Renal cortex interstitium (tissue), 11 donors: ENCODE measurements around the gene TMEM80. TPM values are rescaled to one million over a fixed set of nuclear protein-coding genes. Genes with fewer than 3 reads are reported as not detected.
A peak's percentile ranks its signal among the peaks of the same experiment; 100 is the strongest.

ENCODE experiments used
- DNase-seq, 11 donors: peaks; one replicate each; pipeline ENCODE4 v3.0.0-alpha.2; 2013; ENCODE audit warnings: low read depth in 9 of 11, low spot score in 4 of 11; ENCODE audit errors: extremely low read depth in 1 of 11
- polyA plus RNA-seq, 3 donors: library from polyadenylated mRNA; unstranded; fragments of 120-200 nt; gene quantifications; one replicate each; pipeline ENCODE4 v1.2.1, GENCODE V29; 2013; ENCODE audit not compliant: insufficient read length in 3 of 3

The TMEM80 gene
- polyA plus RNA-seq, 3 donors = 40.4 to 66.1 (median 43.3) TPM

DNA sequence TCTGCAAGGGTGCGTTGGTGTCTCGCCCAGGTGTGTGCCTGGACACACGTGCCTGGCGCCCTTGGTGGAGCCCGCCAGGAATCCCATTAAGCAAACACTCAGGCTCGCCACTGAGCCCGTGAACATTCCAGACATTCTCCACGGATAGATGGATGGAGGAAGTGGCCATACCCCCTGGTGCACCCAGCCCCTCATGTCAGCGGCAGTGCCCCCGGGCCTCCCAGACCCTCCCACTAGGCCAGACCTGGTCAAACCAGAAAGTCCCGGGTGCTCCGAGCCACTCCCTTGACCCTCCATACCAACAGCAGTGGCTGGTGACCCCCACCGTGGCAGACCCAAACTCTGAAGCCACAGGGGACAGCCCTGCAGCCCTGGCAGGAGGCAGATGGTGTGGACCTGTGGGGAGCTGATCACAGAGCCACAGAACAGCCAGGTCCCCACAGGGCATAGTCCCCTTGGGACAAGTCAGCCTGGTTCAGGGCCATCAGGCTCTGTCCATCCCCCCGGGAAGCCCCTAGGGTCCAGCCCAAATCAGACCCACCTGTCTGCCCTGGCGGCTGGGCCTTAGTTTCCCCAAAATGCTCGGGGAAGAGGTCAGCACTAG, 12.3 kb downstream of the TMEM80 start:
- no peak for DNase-seq

DNA sequence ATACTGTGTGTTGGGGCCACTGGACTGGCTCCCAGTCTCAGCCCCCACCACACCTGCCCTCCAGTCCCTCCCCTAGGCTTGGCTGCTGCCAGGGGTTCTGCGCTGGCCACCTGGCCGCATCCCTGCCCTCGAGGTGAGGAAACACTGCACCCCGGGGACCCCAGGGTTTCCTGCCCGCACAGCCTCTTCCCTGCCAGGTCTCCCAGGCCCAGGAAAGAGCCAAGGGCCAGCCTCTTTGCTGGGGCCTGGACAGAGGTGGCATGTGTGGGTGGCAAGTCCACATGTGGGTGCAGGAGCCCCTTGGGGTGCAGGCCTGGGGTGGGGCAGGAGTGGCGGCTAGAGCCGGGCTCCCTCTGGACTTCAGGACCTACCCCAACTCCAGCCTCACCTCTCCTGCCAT, 12.9 kb downstream of the TMEM80 start:
- no peak for DNase-seq

DNA sequence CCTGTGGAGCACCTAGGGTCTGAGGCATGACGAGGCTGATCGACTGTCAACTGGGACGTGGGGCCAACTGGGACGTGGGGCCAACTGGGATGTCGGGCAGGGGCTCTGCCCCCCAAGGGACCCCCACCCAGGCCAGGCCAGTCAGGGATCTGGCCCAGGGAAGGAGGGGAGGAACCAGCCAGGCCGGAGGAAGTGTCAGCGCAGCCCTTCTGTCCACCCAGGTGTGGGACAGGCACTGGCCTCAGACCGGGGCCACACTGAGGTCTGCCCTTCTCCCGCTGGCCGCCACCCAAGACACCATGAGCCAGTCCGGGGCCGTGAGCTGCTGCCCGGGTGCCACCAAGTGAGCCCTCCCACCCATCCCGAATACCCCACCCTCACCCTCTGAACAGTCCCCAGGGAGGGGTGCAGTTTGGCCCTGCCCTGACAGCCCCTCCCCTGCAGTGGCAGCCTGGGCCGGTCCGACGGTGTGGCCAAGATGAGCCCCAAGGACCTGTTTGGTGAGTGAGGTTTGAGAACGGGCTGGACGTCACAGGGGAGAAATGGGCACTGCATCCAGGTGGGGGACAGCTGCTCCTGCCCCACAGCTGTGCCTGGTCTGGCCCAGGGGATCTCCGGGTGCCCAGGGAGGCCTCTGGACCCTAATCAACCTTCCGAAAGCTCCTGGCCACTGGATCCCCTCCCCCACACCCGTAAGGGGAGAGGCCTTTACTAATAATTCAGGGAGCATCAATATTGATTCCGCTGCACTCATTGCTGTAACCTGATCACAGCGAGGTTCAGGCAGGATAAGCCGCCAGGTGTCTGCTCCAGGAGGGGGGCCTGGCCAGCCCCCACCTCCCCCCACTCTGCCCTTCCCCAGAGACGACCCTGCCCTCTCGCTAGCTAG, 13.7 kb downstream of the TMEM80 start:
- DNase-seq = no peak

DNA sequence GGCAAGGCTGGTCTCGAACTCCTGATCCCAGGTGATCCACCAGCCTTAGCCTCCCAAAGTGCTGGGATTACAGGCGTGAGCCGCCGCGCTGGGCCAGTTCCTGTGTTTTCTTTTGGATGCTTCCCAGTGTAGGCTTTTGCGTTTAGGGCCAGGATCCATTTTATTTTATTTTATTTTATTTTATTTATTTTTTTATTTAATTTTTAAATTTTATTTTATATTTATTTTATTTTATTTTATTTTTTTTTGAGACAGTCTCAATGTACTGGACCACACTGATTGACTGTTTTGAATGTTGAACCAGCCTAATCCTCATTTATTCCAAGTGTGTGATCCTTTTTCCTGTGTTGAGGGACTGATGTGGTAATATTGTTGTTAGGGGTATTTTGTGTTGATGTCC, 18.8 kb downstream of the TMEM80 start:
- no peak for DNase-seq

DNA sequence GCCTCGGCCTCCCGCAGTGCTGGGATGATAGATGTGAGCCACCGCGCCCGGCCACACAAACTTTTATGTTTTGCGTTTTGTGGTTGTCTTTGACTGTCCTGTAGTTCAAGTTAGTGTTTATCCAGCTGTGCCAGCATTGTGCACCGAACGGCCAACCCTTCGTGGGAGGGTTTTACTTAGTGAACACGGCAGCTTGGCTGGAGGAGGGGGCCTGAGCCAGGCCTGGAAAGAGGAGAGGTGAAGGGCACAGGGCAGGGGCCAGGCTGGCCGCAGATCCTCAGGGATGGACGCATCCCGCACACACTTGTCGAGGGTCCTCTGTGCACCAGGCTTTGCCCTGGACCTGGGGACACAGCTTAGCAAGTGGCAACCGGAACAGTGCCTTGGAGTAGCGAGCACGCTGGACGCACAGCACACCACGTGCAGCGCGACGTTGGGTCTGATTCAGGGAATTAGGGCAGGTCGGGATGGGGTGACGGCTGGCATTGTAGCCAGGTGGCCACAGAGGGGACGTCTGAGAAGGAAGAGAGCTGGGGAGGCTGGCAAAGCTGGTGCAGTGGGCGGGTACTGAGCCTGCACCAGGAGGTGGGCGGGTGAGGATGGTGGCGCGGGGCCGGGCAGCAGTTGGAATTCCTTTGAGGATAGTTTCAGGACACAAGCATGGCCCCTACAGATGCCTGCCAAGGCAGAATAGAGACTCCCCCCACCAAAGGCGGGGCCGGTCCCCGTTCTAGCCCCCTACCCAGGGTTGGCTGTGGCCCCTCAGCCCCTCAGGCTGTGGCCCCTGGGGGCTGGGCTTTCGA, 23.8 kb downstream of the TMEM80 start:
- no peak for DNase-seq

DNA sequence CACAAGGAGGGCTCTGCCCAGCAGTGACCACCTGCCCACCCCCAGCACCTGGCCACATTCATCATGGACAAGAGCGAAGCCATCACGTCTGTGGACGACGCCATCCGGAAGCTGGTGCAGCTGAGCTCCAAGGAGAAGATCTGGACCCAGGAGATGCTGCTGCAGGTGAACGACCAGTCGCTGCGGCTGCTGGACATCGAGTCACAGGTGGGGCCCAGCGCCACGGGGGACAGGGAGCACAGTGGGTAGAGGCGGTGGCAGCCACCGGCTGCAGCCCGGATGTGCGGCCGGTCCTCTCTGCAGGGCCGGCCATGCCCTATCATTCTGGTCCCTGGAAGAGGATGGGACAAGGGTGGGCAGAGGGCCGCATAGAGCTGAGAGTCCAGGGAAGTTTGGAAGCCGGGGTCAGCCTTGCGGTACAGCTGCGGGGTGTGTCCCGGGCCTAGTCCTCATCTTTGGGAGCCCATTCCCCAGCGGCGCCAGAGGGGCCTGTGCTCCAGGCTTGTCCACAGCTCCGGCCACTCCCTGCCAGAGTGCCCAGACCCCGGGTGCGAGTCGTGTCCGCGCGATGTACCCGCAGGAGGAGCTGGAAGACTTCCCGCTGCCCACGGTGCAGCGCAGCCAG, 24.5 kb downstream of the TMEM80 start:
- DNase-seq = no peak

DNA sequence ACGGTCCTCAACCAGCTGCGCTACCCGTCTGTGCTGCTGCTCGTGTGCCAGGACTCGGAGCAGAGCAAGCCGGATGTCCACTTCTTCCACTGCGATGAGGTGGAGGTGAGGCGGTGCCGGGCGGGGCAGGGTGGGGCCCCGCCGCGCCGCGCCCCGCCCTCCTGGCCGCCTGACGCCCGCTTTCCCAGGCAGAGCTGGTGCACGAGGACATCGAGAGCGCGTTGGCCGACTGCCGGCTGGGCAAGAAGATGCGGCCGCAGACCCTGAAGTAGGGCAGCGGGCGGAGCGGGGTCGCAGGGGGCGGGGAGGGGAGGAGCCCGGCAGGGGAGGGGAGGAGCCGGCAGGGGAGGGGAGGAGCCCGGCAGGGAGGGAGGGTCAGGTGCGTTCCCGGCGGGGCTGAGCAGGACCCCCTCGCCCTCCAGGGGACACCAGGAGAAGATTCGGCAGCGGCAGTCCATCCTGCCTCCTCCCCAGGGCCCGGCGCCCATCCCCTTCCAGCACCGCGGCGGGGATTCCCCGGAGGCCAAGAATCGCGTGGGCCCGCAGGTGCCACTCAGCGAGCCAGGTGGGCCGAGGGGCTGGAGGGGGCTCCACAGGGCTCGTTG, 25.1 kb downstream of the TMEM80 start:
- no peak for DNase-seq

DNA sequence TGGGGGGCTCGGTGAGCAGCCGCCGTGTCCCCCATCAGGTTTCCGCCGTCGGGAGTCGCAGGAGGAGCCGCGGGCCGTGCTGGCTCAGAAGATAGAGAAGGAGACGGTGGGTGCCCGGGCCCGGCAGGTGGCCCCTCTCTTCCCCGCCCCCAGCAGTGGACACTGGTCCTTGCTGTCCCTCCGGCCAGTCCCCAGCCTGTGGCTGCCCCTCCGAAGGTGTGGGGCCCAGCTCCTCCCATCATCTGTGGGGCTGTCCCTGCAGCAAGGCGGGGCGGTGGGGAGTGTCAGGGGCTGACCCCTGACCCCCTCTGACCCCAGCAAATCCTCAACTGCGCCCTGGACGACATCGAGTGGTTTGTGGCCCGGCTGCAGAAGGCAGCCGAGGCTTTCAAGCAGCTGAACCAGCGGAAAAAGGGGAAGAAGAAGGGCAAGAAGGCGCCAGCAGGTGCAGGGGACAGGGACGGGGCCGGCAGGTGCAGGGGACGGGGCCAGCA, 25.7 kb downstream of the TMEM80 start:
- DNase-seq = no peak

DNA sequence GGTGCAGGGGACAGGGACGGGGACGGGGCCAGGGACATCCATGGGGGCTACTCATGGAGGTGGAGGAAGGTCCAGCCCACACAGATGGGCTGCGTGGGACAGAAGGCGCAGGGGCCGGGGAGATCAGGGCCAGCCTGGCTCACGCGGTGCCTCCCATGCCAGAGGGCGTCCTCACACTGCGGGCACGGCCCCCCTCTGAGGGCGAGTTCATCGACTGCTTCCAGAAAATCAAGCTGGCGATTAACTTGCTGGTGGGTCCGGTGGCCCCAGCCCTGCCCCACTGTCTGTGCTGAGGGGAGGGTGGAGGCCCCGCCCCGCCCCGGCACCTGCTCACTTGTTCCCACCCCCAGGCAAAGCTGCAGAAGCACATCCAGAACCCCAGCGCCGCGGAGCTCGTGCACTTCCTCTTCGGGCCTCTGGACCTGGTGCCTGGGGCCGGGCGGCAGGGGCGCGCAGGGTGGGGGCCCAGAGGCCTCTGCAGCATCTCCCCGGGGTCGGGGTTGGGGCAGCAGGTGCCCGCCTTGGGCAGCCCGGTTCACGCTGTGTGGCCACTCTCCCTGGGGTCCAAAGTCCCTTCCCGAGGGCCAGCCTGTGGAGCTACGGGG, 26.2 kb downstream of the TMEM80 start:
- no peak for DNase-seq

DNA sequence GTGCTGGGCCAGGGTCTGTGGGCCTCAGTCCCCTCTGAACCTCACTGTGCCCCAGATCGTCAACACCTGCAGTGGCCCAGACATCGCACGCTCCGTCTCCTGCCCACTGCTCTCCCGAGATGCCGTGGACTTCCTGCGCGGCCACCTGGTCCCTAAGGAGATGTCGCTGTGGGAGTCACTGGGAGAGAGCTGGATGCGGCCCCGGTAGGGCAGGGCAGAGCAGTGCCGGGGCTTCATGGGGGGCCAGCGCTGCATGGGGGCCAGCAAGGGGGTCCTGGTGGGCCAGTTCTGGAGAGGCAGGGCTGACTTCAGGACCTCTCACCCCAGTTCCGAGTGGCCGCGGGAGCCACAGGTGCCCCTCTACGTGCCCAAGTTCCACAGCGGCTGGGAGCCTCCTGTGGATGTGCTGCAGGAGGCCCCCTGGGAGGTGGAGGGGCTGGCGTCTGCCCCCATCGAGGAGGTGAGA, 26.8 kb downstream of the TMEM80 start:
- DNase-seq = no peak

DNA sequence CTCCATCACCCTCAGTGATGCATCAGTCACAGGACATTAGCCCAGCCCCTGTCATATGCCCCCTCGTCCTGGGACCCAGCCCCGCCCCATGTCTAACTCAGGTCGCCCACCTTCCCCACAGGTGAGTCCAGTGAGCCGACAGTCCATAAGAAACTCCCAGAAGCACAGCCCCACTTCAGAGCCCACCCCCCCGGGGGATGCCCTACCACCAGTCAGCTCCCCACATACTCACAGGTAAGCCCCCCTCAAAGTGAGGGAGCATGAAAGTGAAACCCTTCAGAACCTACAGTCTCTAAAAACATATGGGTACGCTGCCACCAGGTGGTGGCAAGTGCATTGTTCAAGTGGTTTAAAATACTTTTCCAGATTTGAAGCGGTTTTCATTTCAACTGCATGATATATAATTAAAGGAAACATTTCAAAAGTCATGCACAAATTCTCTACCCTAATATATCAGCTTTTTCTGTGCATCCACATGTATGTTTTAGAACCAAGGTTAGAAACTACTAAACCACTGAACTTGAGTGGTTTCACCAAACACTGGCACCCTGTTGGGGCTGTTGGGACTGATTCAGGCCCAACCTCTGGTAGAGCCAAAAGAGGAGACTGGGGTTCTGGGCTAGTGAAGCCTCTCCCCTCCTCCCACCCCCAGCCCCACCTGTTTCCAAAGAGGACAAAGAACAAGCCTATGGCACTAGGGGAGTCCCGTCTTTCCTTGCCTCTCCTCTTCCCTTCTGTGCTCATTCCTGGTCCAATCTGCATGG, 27.7 kb downstream of the TMEM80 start:
- peak in 1 of 11 donors; percentile 57 for DNase-seq

DNA sequence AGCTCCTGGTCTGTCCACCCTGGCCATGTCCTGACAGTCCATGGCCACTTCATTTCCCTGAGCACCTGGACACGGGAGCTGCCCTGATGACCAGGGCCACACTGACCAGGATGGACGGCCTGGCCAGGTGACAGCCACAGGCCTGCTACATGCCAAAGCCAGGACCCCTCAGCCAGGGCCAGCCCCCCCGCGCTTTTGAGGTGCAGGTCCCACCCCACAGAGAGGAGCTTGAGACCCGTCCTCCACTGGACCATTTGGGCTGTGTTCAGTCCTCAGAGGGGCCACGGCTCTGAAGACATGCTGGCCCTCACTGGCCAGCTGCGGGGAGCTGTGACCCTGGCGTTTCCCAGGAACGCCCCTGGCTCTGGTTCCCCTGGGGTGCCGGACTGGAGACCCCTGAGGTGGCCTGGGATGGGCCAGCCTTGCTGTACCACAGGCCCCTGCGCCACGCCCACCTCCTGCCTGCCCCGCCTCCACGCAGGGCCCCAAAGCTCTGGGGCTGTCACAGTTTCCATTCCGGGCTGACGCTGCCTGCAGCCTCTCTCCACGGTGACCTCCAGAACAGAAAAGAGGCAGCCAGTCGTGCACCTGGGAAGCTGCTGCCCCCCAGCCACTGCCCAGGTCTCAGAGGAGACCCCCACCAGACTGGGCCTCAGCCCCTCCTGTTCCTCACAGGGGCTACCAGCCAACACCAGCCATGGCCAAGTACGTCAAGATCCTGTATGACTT, 28.6 kb downstream of the TMEM80 start:
- DNase-seq = no peak

DNA sequence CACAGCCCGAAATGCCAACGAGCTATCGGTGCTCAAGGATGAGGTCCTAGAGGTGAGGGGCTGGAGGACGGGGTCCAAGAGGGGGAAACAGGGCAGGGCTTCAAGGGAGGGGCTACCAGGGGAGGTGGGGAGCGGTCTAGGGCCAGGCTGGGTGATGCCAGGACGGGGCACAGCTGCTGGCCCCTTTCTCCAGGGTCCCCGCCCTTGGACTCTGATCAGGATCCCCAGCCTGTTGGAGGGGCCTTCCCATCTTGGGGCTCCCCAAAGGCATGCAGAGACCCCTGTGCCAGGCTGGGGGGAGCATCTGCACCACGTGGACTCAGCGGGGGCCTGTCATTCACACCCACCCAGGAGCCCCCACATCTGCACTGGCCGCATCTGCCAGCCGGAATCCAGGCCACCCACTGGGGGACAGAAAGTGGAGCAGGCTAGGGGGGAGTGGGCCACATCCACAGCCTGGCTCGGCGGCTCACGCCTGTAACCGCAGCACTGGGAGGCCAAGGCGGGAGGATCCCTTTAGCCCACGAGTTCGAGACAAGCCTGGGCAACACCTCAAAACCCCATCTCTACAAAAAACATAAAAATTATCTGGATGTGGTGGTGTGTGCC, 29.3 kb downstream of the TMEM80 start:
- DNase-seq = no peak

DNA sequence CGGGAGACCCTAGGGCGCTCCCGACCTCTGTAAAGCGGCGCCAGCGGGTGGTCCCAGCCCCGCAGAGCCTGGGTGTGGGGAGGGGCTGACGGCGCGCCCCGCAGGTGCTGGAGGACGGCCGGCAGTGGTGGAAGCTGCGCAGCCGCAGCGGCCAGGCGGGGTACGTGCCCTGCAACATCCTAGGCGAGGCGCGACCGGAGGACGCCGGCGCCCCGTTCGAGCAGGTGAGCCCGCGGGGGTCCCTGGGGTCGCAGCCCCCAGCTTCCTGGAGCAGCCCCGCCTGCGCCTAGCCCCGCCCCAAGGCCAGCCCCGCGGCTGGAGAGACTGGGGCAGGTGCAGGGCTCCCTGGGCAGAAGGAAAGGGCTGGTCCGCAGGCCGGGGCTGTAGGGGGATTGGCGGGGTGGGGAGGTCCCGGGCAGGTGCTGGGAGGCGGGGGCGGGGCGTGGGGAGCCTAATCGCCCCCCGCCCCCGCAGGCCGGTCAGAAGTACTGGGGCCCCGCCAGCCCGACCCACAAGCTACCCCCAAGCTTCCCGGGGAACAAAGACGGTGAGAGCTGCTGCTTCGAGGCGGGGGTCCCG, 30.1 kb downstream of the TMEM80 start:
- no peak for DNase-seq

DNA sequence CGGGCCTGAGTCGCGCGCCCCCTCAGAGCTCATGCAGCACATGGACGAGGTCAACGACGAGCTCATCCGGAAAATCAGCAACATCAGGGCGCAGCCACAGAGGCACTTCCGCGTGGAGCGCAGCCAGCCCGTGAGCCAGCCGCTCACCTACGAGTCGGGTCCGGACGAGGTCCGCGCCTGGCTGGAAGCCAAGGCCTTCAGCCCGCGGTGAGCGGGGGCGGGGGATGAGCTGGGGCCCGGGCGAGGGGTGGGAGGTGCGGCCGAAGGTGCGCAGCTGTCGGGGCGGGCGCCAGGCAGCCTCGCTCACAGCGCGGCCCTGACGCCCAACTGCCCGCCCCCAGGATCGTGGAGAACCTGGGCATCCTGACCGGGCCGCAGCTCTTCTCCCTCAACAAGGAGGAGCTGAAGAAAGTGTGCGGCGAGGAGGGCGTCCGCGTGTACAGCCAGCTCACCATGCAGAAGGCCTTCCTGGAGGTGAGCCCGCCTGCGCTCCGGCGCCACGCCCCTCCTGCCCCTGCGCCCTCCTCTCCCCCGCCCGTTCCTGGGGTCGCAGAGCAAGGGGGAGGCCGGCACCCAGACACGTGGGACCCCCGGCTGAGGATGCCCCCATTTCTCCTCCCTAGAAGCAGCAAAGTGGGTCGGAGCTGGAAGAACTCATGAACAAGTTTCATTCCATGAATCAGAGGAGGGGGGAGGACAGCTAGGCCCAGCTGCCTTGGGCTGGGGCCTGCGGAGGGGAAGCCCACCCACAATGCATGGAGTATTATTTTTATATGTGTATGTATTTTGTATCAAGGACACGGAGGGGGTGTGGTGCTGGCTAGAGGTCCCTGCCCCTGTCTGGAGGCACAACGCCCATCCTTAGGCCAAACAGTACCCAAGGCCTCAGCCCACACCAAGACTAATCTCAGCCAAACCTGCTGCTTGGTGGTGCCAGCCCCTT, 30.9 kb downstream of the TMEM80 start:
- no peak for DNase-seq
